ENCODE measurements around the gene GKN1.

- no peak for TF ChIP-seq POLR2AphosphoS5 (IDR thresholded peaks at IDR 0.05)
- TF ChIP-seq CTCF (IDR thresholded peaks at IDR 0.05) = no peak
- TF ChIP-seq POLR2A (IDR thresholded peaks at IDR 0.05; ENCODE audit: low read depth) = no peak
Measured at GRCh38 chr2:68946117-68946516, 28.3 kb upstream of the GKN1 start.

All from esophagus muscularis mucosa (tissue), 3 donors.